GM23338 (cell line): ENCODE measurements around the gene PCNX1. TPM values are rescaled to one million over a fixed set of nuclear protein-coding genes. Genes with fewer than 3 reads are reported as not detected.

Source experiments
- ATAC-seq: fragments of 200-7000 bp; cut with Tn5 transposase; 3 replicates; pipeline ENCODE4 v1.9.1; 2020
- DNase-seq: peaks from one replicate; pipeline ENCODE4 v3.0.0-alpha.2; 2015; ENCODE audit warnings: low spot score
- H2AFZ ChIP-seq: fragments of 200-600 bp; sonication (generic); 2 replicates; pipeline ENCODE4 v1.8.0; 2016; ENCODE audit warnings: antibody characterized with exemption, mild to moderate bottlenecking, moderate library complexity
- H3F3A ChIP-seq: fragments of 200-600 bp; sonication (generic); replicated peaks from 2 replicates; pipeline ENCODE4 v1.8.0; 2017; ENCODE audit warnings: antibody characterized with exemption, mixed run types, low read depth
- H3K27ac ChIP-seq: fragments of 200-600 bp; sonication (generic); 2 replicates; pipeline ENCODE4 v1.6.1; 2016; ENCODE audit warnings: low read depth
- H3K27me3 ChIP-seq: fragments of 200-600 bp; sonication (generic); 2 replicates; pipeline ENCODE4 v1.8.0; 2016; ENCODE audit warnings: mild to moderate bottlenecking, mixed run types, moderate library complexity; ENCODE audit not compliant: insufficient read depth
- H3K36me3 ChIP-seq: fragments of 200-600 bp; sonication (generic); 2 replicates; pipeline ENCODE4 v1.8.0; 2016; ENCODE audit warnings: mild to moderate bottlenecking; ENCODE audit not compliant: insufficient read depth
- H3K4me1 ChIP-seq: fragments of 200-600 bp; sonication (generic); 2 replicates; pipeline ENCODE4 v1.8.0; 2016; ENCODE audit warnings: mild to moderate bottlenecking, moderate library complexity; ENCODE audit not compliant: insufficient read depth
- H3K4me2 ChIP-seq: fragments of 200-600 bp; sonication (generic); 2 replicates; pipeline ENCODE4 v1.7.1; 2017; ENCODE audit warnings: mixed run types
- H3K4me3 ChIP-seq: fragments of 200-600 bp; sonication (generic); 2 replicates; pipeline ENCODE4 v1.6.1; 2016; ENCODE audit warnings: mixed run types
- H3K79me2 ChIP-seq: fragments of 200-600 bp; sonication (generic); replicated peaks from 2 replicates; pipeline ENCODE4 v1.8.0; 2017; ENCODE audit warnings: mild to moderate bottlenecking; ENCODE audit not compliant: insufficient read depth
- H3K9me2 ChIP-seq: fragments of 200-600 bp; sonication (generic); 2 replicates; pipeline ENCODE4 v1.8.0; 2017; ENCODE audit not compliant: insufficient read depth
- H4K20me1 ChIP-seq: fragments of 200-600 bp; sonication (generic); replicated peaks from 2 replicates; pipeline ENCODE4 v1.8.0; 2017; ENCODE audit warnings: mild to moderate bottlenecking; ENCODE audit not compliant: insufficient read depth
- H3K27ac Mint-ChIP-seq: 2 replicates; pipeline ENCODE4 v1.8.0; 2020; ENCODE audit warnings: inconsistent platforms, mild to moderate bottlenecking, moderate library complexity, mixed read lengths
- H3K27me3 Mint-ChIP-seq: 3 replicates; pipeline ENCODE4 v1.8.0; 2022; ENCODE audit warnings: low read depth, mild to moderate bottlenecking, moderate library complexity, mixed read lengths, inconsistent platforms; ENCODE audit not compliant: insufficient read depth, poor library complexity
- H3K36me3 Mint-ChIP-seq: 3 replicates; pipeline ENCODE4 v1.8.0; 2021; ENCODE audit warnings: low read depth, mild to moderate bottlenecking, inconsistent platforms, moderate library complexity, mixed read lengths
- H3K4me1 Mint-ChIP-seq: 3 replicates; pipeline ENCODE4 v1.8.0; 2020; ENCODE audit warnings: mild to moderate bottlenecking, inconsistent platforms, mixed read lengths
- H3K4me3 Mint-ChIP-seq: 3 replicates; pipeline ENCODE4 v1.8.0; 2021; ENCODE audit warnings: moderate library complexity, mild to moderate bottlenecking, inconsistent platforms, mixed read lengths
- H3K9me3 Mint-ChIP-seq: 3 replicates; pipeline ENCODE4 v1.8.0; 2020; ENCODE audit warnings: moderate library complexity, mild to moderate bottlenecking, inconsistent platforms, mixed read lengths
- CREB1 ChIP-seq: fragments of 250-450 bp; sonication (Bioruptor Pico); IDR thresholded peaks from 2 replicates; pipeline ENCODE4 v1.5.0; 2020; ENCODE audit warnings: low read depth, mild to moderate bottlenecking, moderate library complexity
- EZH2 ChIP-seq: fragments of 200-600 bp; sonication (generic); IDR thresholded peaks from one replicate; pipeline ENCODE4 v1.8.0; 2017; ENCODE audit warnings: antibody characterized with exemption, mild to moderate bottlenecking, low read depth; ENCODE audit not compliant: unreplicated experiment
- EZH2phosphoT487 ChIP-seq: fragments of 200-600 bp; sonication (generic); IDR thresholded peaks from one replicate; pipeline ENCODE4 v1.8.1; 2018; ENCODE audit warnings: antibody characterized with exemption; ENCODE audit not compliant: unreplicated experiment
- JUNB ChIP-seq: IDR thresholded peaks from one replicate; pipeline ENCODE4 v1.6.1; 2016; ENCODE audit warnings: antibody characterized with exemption; ENCODE audit not compliant: unreplicated experiment
- NANOG ChIP-seq: IDR thresholded peaks from 2 replicates; pipeline ENCODE4 v1.6.1; 2016; ENCODE audit warnings: antibody characterized with exemption, borderline replicate concordance
- POLR2AphosphoS5 ChIP-seq: IDR thresholded peaks from 2 replicates; pipeline ENCODE4 v1.6.1; 2016; ENCODE audit warnings: antibody characterized with exemption, low read depth
- REST ChIP-seq: IDR thresholded peaks from one replicate; pipeline ENCODE4 v1.6.1; 2018; ENCODE audit warnings: antibody characterized with exemption; ENCODE audit not compliant: unreplicated experiment
- STAT1 ChIP-seq: IDR thresholded peaks from one replicate; pipeline ENCODE4 v1.6.1; 2016; ENCODE audit warnings: antibody characterized with exemption; ENCODE audit not compliant: unreplicated experiment
- ZNF114 ChIP-seq: fragments of 250-450 bp; sonication (Bioruptor Pico); IDR thresholded peaks from 2 replicates; pipeline ENCODE4 v1.5.0; 2020; ENCODE audit warnings: mild to moderate bottlenecking, moderate library complexity
- ZNF331 ChIP-seq: fragments of 250-450 bp; sonication (Bioruptor Pico); IDR thresholded peaks from 2 replicates; pipeline ENCODE4 v1.5.0; 2020; ENCODE audit warnings: low read depth, mild to moderate bottlenecking, moderate library complexity
- ZNF462 ChIP-seq: fragments of 250-450 bp; sonication (Bioruptor Pico); IDR thresholded peaks from 2 replicates; pipeline ENCODE4 v1.5.0; 2020; ENCODE audit warnings: mild to moderate bottlenecking, moderate library complexity
- polyA plus RNA-seq: library from polyadenylated mRNA; unstranded; fragments of >200 nt; fragmentation: Nextera tagmentation; extraction: Ambion mirVana; gene quantifications from 2 replicates; pipeline ENCODE4 v1.2.1, GENCODE V29; 2016
- total RNA-seq: library from RNA; depleted of rRNA; stranded (reverse); fragments of >200 nt; shearing (Covaris generic); gene quantifications from 2 replicates; pipeline ENCODE4 v1.2.3, GENCODE V29; 2014
- TF ChIP-seq, protein P1 (sequence below), 2 experiments: fragments of 200-600 bp in 1 of 2; sonication (generic) in 1 of 2; conservative IDR thresholded peaks; 2 replicates each; pipeline versions ENCODE4 v1.5.1 to v1.6.1; 2016 to 2017; ENCODE audit warnings: antibody characterized with exemption in 2 of 2, low read depth in 2 of 2, mild to moderate bottlenecking in 2 of 2, moderate library complexity in 1 of 2
- TF ChIP-seq, protein P2 (sequence below): IDR thresholded peaks from 2 replicates; pipeline ENCODE4 v1.6.1; 2016; ENCODE audit warnings: antibody characterized with exemption

Gene PCNX1
- total and polyA plus RNA-seq, 2 experiments from 2014 or later, result 19.4 to 53.1 TPM

- Histone ChIP-seq H3K27ac (no peak overlapping the region), H4K20me1 (no peaks in the 10 kb centered on the region), H3K79me2 (no peaks in the 10 kb centered on the region), H3K9me2 (no peaks in the 10 kb centered on the region), H3F3A (no peaks in the 10 kb centered on the region), H3K4me3 (no peak overlapping the region), H3K27me3 (no peaks in the 10 kb centered on the region), H2AFZ (no peak overlapping the region), H3K4me2 (no peak overlapping the region), H3K4me1 (peaks cover 8% of the 10 kb centered on the region; the same call in 1 of the 2 replicates), H3K36me3 (peaks cover 11% of the 10 kb centered on the region)
- DNase-seq, result no peak
- H3K36me3 Mint-ChIP-seq, result peaks cover 33% of the 10 kb centered on the region
- ATAC-seq, result no peak
- peaks cover 4% of the 10 kb centered on the region for H3K27me3 Mint-ChIP-seq
- H3K4me1 Mint-ChIP-seq, result peaks cover 6% of the 10 kb centered on the region; the same call in 2 of the 3 replicates
- H3K9me3 Mint-ChIP-seq, result peaks cover 55% of the 10 kb centered on the region
- TF ChIP-seq CREB1 (no peak), ZNF114 (CRISPR knock-in tag) (no peak), JUNB (no peak), EZH2 (no peak), EZH2phosphoT487 (no peak), STAT1 (no peak), ZNF462 (CRISPR knock-in tag) (no peak), REST (no peak), ZNF331 (no peak), NANOG (no peak), POLR2AphosphoS5 (no peak)
- TF ChIP-seq, protein P1, sequence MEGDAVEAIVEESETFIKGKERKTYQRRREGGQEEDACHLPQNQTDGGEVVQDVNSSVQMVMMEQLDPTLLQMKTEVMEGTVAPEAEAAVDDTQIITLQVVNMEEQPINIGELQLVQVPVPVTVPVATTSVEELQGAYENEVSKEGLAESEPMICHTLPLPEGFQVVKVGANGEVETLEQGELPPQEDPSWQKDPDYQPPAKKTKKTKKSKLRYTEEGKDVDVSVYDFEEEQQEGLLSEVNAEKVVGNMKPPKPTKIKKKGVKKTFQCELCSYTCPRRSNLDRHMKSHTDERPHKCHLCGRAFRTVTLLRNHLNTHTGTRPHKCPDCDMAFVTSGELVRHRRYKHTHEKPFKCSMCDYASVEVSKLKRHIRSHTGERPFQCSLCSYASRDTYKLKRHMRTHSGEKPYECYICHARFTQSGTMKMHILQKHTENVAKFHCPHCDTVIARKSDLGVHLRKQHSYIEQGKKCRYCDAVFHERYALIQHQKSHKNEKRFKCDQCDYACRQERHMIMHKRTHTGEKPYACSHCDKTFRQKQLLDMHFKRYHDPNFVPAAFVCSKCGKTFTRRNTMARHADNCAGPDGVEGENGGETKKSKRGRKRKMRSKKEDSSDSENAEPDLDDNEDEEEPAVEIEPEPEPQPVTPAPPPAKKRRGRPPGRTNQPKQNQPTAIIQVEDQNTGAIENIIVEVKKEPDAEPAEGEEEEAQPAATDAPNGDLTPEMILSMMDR (conservative IDR thresholded peaks at IDR 0.05; ENCODE audit: low read depth in 2 of 2), result no peak
- TF ChIP-seq, protein P2, sequence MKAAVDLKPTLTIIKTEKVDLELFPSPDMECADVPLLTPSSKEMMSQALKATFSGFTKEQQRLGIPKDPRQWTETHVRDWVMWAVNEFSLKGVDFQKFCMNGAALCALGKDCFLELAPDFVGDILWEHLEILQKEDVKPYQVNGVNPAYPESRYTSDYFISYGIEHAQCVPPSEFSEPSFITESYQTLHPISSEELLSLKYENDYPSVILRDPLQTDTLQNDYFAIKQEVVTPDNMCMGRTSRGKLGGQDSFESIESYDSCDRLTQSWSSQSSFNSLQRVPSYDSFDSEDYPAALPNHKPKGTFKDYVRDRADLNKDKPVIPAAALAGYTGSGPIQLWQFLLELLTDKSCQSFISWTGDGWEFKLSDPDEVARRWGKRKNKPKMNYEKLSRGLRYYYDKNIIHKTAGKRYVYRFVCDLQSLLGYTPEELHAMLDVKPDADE, result no peak
- H3K27ac Mint-ChIP-seq, result no peak overlapping the region
- H3K4me3 Mint-ChIP-seq, result no peak overlapping the region
Measured at GRCh38 chr14:70871001-70871400, 36.3 kb upstream of the PCNX1 start.
